ENCODE measurements around the gene CEP78. TPM values are rescaled to one million over a fixed set of nuclear protein-coding genes. Genes with fewer than 3 reads are reported as not detected.
"Not testable (repeated sequence)": the region's sequence is repeated elsewhere in the genome, so short reads cannot be mapped to it uniquely, and the experiment has no call there.

The CEP78 gene
- total RNA-seq, 4 donors from 2014 or later = 5.9 to 10.7 (median 7.7) TPM

GRCh38 chr9:78191931-78192330, 43.9 kb upstream of the CEP78 start:
- TF ChIP-seq, protein P1, sequence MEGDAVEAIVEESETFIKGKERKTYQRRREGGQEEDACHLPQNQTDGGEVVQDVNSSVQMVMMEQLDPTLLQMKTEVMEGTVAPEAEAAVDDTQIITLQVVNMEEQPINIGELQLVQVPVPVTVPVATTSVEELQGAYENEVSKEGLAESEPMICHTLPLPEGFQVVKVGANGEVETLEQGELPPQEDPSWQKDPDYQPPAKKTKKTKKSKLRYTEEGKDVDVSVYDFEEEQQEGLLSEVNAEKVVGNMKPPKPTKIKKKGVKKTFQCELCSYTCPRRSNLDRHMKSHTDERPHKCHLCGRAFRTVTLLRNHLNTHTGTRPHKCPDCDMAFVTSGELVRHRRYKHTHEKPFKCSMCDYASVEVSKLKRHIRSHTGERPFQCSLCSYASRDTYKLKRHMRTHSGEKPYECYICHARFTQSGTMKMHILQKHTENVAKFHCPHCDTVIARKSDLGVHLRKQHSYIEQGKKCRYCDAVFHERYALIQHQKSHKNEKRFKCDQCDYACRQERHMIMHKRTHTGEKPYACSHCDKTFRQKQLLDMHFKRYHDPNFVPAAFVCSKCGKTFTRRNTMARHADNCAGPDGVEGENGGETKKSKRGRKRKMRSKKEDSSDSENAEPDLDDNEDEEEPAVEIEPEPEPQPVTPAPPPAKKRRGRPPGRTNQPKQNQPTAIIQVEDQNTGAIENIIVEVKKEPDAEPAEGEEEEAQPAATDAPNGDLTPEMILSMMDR (IDR thresholded peaks at IDR 0.05) = no peak
- TF ChIP-seq POLR2A (IDR thresholded peaks at IDR 0.05) = no peak
- DNase-seq (ENCODE audit: low spot score in 2 of 2) = no peak
- intact Hi-C loops (cut with DNase I; ENCODE audit: low total_unique reads) = no loop called here

DNA sequence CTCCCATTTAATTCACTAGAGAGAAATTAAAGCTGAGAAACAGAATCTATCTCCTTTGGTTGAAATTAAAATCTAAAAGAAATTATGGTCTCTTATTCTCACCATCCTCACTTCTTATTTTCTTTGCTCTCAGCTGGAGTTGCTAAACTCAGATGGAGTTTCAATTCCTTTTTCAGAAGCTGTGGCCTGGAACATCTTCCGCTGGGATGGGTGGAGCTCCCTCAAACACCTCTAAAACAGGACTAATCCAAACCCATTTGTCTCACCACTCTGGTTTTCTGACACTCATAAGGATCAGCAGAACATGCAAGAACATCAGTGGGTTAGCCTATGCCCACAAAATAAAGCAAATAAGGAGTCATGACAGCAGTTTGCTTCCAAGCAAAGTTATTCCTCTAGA, 39.6 kb upstream of the CEP78 start:
- intact Hi-C loops (cut with DNase I; ENCODE audit: low total_unique reads) = no loop called here
- no peak for DNase-seq (ENCODE audit: low spot score in 2 of 2)
- TF ChIP-seq POLR2A (IDR thresholded peaks at IDR 0.05) = no peak
- TF ChIP-seq, protein P1 (IDR thresholded peaks at IDR 0.05) = no peak
- 83 to 90% methylated on average over 1 of the region's 1 CpG for WGBS, 2 donors
- no peak overlapping the region for H3K4me3 ChIP-seq (ENCODE audit: low read depth, poor library complexity, severe bottlenecking)

More at GRCh38 chr9:78191931-78192330, 43.9 kb upstream of the CEP78 start:
- no peak overlapping the region for H3K4me3 ChIP-seq (ENCODE audit: low read depth, poor library complexity, severe bottlenecking)

GRCh38 chr9:78201158-78201777, 34.6 kb upstream of the CEP78 start:
- H3K4me3 ChIP-seq (ENCODE audit: low read depth, poor library complexity, severe bottlenecking); intact Hi-C loops (cut with DNase I; ENCODE audit: low total_unique reads); DNase-seq (ENCODE audit: low spot score in 2 of 2): not testable (repeated sequence)
- WGBS, 2 donors = 53 to 73% methylated on average over 11 to 15 of the region's 16 CpGs

GRCh38 chr9:78207319-78207718, 28.6 kb upstream of the CEP78 start:
- DNase-seq (ENCODE audit: low spot score in 2 of 2) = no peak
- H3K4me3 ChIP-seq (ENCODE audit: low read depth, poor library complexity, severe bottlenecking) = no peak overlapping the region
- intact Hi-C loops (cut with DNase I; ENCODE audit: low total_unique reads) = no loop called here
- WGBS, 2 donors = 65 to 66% methylated on average over 2 of the region's 2 CpGs
- TF ChIP-seq POLR2A (IDR thresholded peaks at IDR 0.05) = no peak
- TF ChIP-seq, protein P1 (IDR thresholded peaks at IDR 0.05) = no peak

GRCh38 chr9:78207901-78208300, 28.0 kb upstream of the CEP78 start:
- 60 to 67% methylated on average over 4 of the region's 4 CpGs for WGBS, 2 donors
- no peak for DNase-seq (ENCODE audit: low spot score in 2 of 2)
- no peak overlapping the region for H3K4me3 ChIP-seq (ENCODE audit: low read depth, poor library complexity, severe bottlenecking)
- intact Hi-C loops (cut with DNase I; ENCODE audit: low total_unique reads) = no loop called here
- no peak for TF ChIP-seq POLR2A (IDR thresholded peaks at IDR 0.05)
- TF ChIP-seq, protein P1 (IDR thresholded peaks at IDR 0.05) = no peak

GRCh38 chr9:78209127-78209526, 26.7 kb upstream of the CEP78 start:
- 89 to 91% methylated on average over 7 of the region's 7 CpGs for WGBS, 2 donors
- TF ChIP-seq, protein P1 (IDR thresholded peaks at IDR 0.05) = no peak
- TF ChIP-seq POLR2A (IDR thresholded peaks at IDR 0.05) = no peak
- intact Hi-C loops (cut with DNase I; ENCODE audit: low total_unique reads) = no loop called here
- H3K4me3 ChIP-seq (ENCODE audit: low read depth, poor library complexity, severe bottlenecking) = no peak overlapping the region
- DNase-seq (ENCODE audit: low spot score in 2 of 2) = no peak
